ENCODE measurements around the gene SERPINA9.
"Not testable (repeated sequence)": the region's sequence is repeated elsewhere in the genome, so short reads cannot be mapped to it uniquely, and the experiment has no call there.

Gene SERPINA9

GRCh38 chr14:94486883-94487282, 10.9 kb upstream of the SERPINA9 start:
- DNase-seq (no peak), ATAC-seq (no peak)

- ATAC-seq: peak; percentile 55
Measured at GRCh38 chr14:94485944-94486841, 10.2 kb upstream of the SERPINA9 start.

GRCh38 chr14:94484481-94484880, 8.5 kb upstream of the SERPINA9 start:
- no peak for ATAC-seq
- DNase-seq: no peak

More at GRCh38 chr14:94485944-94486841, 10.2 kb upstream of the SERPINA9 start:
- peak; percentile 54 for DNase-seq

- DNase-seq (no peak), ATAC-seq (no peak)
Measured at GRCh38 chr14:94483729-94484275, 7.8 kb upstream of the SERPINA9 start.

- no peak for DNase-seq
- no peak for ATAC-seq
Measured at GRCh38 chr14:94483071-94483451, 7.1 kb upstream of the SERPINA9 start.

GRCh38 chr14:94482132-94483070, 6.4 kb upstream of the SERPINA9 start:
- not testable (repeated sequence) for ATAC-seq, DNase-seq

GRCh38 chr14:94481468-94482131, 5.6 kb upstream of the SERPINA9 start:
- DNase-seq: no peak
- no peak for ATAC-seq

- DNase-seq (no peak), ATAC-seq (no peak)
Measured at GRCh38 chr14:94480809-94481208, 4.8 kb upstream of the SERPINA9 start.

- DNase-seq (no peak), ATAC-seq (no peak)
Measured at GRCh38 chr14:94478420-94478819, 2.4 kb upstream of the SERPINA9 start.

- no peak for DNase-seq
- ATAC-seq: no peak
Measured at GRCh38 chr14:94474581-94475031, 1.4 kb downstream of the SERPINA9 start.

- ATAC-seq (no peak), DNase-seq (no peak)
Measured at GRCh38 chr14:94473666-94474410, 2.2 kb downstream of the SERPINA9 start.

GRCh38 chr14:94472842-94473241, 3.2 kb downstream of the SERPINA9 start:
- no peak for DNase-seq
- no peak for ATAC-seq

GRCh38 chr14:94471045-94471444, 5.0 kb downstream of the SERPINA9 start:
- DNase-seq (no peak), ATAC-seq (no peak)

- DNase-seq (no peak), ATAC-seq (no peak)
Measured at GRCh38 chr14:94470311-94470710, 5.7 kb downstream of the SERPINA9 start.

- no peak for ATAC-seq
- DNase-seq: no peak
Measured at GRCh38 chr14:94469261-94469660, 6.7 kb downstream of the SERPINA9 start.

GRCh38 chr14:94467728-94468520, 8.1 kb downstream of the SERPINA9 start:
- DNase-seq: no peak
- ATAC-seq: no peak

- ATAC-seq (no peak), DNase-seq (no peak)
Measured at GRCh38 chr14:94466706-94467370, 9.2 kb downstream of the SERPINA9 start.

GRCh38 chr14:94465042-94465441, 11.0 kb downstream of the SERPINA9 start:
- DNase-seq: no peak
- ATAC-seq: no peak

- ATAC-seq (no peak), DNase-seq (no peak)
Measured at GRCh38 chr14:94464290-94464689, 11.7 kb downstream of the SERPINA9 start.

All from stimulated activated naive CD8-positive, alpha-beta T cell treated with anti-CD3 and anti-CD28 coated beads, Interleukin-15, Interleukin-2, amounts not matched to agents 100 U/mL and 50 U/mL, for 24 hours (primary cell).